Transverse colon (tissue), 4 donors: ENCODE results near the gene LMNA. TPM values are rescaled to one million over a fixed set of nuclear protein-coding genes. Genes with fewer than 3 reads are reported as not detected.

Experiments
- DNase-seq: peaks from one replicate; pipeline ENCODE4 v3.0.0-alpha.2; 2019
- H3K27ac ChIP-seq, 4 donors: fragments of 200-600 bp; sonication (generic); 2 replicates each; pipeline ENCODE4 v1.5.1; 2016 to 2018; ENCODE audit warnings: inconsistent platforms in 4 of 4
- H3K27me3 ChIP-seq: fragments of 200-600 bp; sonication (generic); 2 replicates; pipeline ENCODE4 v1.5.1; 2017; ENCODE audit warnings: inconsistent platforms
- H3K36me3 ChIP-seq, 4 donors: fragments of 200-600 bp; sonication (generic); 2 replicates each; pipeline ENCODE4 v1.5.1; 2017 to 2019; ENCODE audit warnings: inconsistent platforms in 4 of 4
- H3K4me1 ChIP-seq, 4 donors: fragments of 200-600 bp; sonication (generic); 2 replicates each; pipeline ENCODE4 v1.5.1; 2017 to 2020; ENCODE audit warnings: inconsistent platforms in 4 of 4
- H3K4me3 ChIP-seq, 4 donors: fragments of 200-600 bp; sonication (generic); 1 replicate in 1 of 4; 2 replicates in 3 of 4; pipeline versions ENCODE4 v1.5.1 to v1.6.1; 2017 to 2019; ENCODE audit warnings: inconsistent platforms in 4 of 4
- H3K9me3 ChIP-seq, 2 donors: fragments of 200-600 bp; sonication (generic); 2 replicates each; pipeline ENCODE4 v1.5.1; 2017 to 2019; ENCODE audit warnings: inconsistent platforms in 2 of 2
- CTCF ChIP-seq, 5 experiments: fragments of 200-600 bp in 3 of 5; fragments of 450-650 bp in 2 of 5; sonication (generic) in 3 of 5; IDR thresholded peaks; 1 replicate in 2 of 5; 2 replicates in 3 of 5; pipeline ENCODE4 v1.5.1; 2016 to 2017; ENCODE audit warnings: antibody characterized with exemption in 5 of 5, inconsistent platforms in 3 of 5, mild to moderate bottlenecking in 2 of 5, moderate library complexity in 1 of 5
- EP300 ChIP-seq: sonication (generic); formaldehyde crosslinking; IDR thresholded peaks from one replicate; pipeline ENCODE4 v1.6.1; 2017; ENCODE audit warnings: antibody characterized with exemption, low read depth
- POLR2A ChIP-seq: fragments of 450-650 bp; IDR thresholded peaks from one replicate; pipeline ENCODE4 v1.6.1; 2016; ENCODE audit warnings: antibody characterized with exemption, mild to moderate bottlenecking, moderate library complexity
- POLR2AphosphoS5 ChIP-seq, 3 donors: sonication (generic); formaldehyde crosslinking; IDR thresholded peaks; one replicate each; pipeline ENCODE4 v1.6.1; 2016; ENCODE audit warnings: antibody characterized with exemption in 3 of 3
- WGBS, 2 donors: methylation state at CpG; one replicate each; pipeline ENCODE4 v1.1.5; 2018; ENCODE audit warnings: low coverage in 1 of 2; 5-methylcytosine and 5-hydroxymethylcytosine counted together
- in situ Hi-C, 4 donors: fragments of 200-750 bp; cut with MboI; loops; one replicate each; pipeline versions ENCODE4 v1.15.0 to v1.15.1; 2017; ENCODE audit warnings: low sequenced_read_pairs in 3 of 4, low pct_ligation_motif_present in 1 of 4, low pct_unique_long_range_greater_than_20kb in 1 of 4
- intact Hi-C: fragments of 100-400 bp; cut with DNase I; formaldehyde crosslinking; loops from one replicate; pipeline ENCODE4 v1.15.1; 2023; ENCODE audit warnings: low total_unique reads
- total RNA-seq, 4 donors: library from RNA; depleted of rRNA; stranded (reverse); fragments of >200 nt; gene quantifications; one replicate each; pipeline ENCODE4 v1.1.0, GENCODE V29; 2016

The LMNA gene
- total RNA-seq, 4 donors from 2014 or later, result 300 to 999 (median 324) TPM

DNA sequence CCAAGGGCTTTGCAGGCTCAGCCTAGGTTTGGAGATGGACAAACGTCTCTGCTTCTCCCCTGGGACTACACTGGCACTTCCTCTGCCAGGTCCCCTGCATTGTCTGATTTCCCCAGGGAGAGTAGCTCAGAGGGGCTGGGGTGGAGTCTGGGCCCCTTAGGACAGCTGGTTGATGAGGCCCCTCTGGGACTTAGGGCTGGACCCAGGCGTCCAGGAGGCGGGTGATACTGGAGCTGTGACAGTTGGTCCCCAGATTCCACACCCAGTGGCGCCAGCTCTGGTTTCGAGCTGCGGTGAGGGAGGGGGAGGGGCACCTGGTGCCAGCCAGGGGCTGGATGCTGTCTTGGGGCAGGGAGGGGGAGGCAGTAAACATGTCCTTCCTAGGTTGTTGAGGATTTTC is 24.8 kb upstream of the LMNA start:
- no peaks in the 10 kb centered on the region for H3K36me3 ChIP-seq

GRCh38 chr1:156090138-156090839 is 24.2 kb upstream of the LMNA start:
- intact Hi-C loops, result loop anchor here (2.0 kb wide), 1 partner anchor 135 kb away; no protein-coding TSS in a partner anchor
- no peak overlapping the region for H3K27ac ChIP-seq
- peaks cover 0 to 7% (median 1%) of the 10 kb centered on the region in 4 donors for H3K4me1 ChIP-seq
- no peaks in the 10 kb centered on the region for H3K9me3 ChIP-seq
- in situ Hi-C loops, result loop anchor here (5.0 to 25.0 kb wide), 4 partner anchors 42 to 137 kb away; partner anchors contain the start of gene PMF1 (in 1 of the 4)
- no peak for DNase-seq
- no peak overlapping the region for H3K4me3 ChIP-seq
- no peaks in the 10 kb centered on the region for H3K36me3 ChIP-seq
- no peaks in the 10 kb centered on the region for H3K27me3 ChIP-seq
- WGBS, 2 donors, result 5 to 33% methylated on average over 3 to 5 of the region's 5 CpGs
- no peak for TF ChIP-seq POLR2AphosphoS5 (IDR thresholded peaks at IDR 0.05)
- TF ChIP-seq CTCF (IDR thresholded peaks at IDR 0.05), result no peak
- no peak for TF ChIP-seq EP300

More for the DNA sequence above, 24.8 kb upstream of the LMNA start:
- intact Hi-C loops, result loop anchor here (2.0 kb wide), 1 partner anchor 135 kb away; no protein-coding TSS in a partner anchor
- Histone ChIP-seq H3K27ac (peak overlapping the region in 1 of 4 donors; percentile 34), H3K9me3 (no peaks in the 10 kb centered on the region), H3K4me1 (peaks cover 0 to 7% (median 1%) of the 10 kb centered on the region in 4 donors), H3K27me3 (no peaks in the 10 kb centered on the region), H3K4me3 (no peak overlapping the region)
- no peak for DNase-seq
- in situ Hi-C loops, result loop anchor here (5.0 to 25.0 kb wide), 4 partner anchors 43 to 138 kb away; partner anchors contain the start of gene PMF1 (in 1 of the 4)
- TF ChIP-seq POLR2A (no peak), CTCF (IDR thresholded peaks at IDR 0.05) (no peak), POLR2AphosphoS5 (IDR thresholded peaks at IDR 0.05) (no peak), EP300 (no peak)
- WGBS, 2 donors, result 59% methylated on average over 5 of the region's 6 CpGs; no CpG with 5 or more reads in 1 of the 2 donors

DNA sequence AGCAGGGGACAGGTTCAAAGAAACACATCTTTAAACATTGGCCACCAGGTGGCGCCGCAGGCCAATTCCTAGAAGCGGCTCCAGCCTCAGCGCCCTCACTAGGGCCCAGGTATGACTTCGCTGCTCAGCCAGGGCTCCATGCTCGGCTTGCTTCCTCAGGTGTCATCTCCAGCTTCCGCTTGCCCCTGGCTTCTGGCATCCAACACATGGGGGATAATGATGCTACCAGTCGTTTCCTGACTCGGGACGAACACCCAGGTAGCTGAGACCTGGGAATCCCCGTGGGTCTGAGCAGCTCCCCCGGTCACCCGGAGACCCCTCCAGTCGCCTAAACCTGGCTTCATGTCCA is 23.7 kb upstream of the LMNA start:
- TF ChIP-seq CTCF (IDR thresholded peaks at IDR 0.05) (peak; percentile 82 to 88 (median 87)), POLR2AphosphoS5 (IDR thresholded peaks at IDR 0.05) (no peak)
- H3K27me3 ChIP-seq, result no peaks in the 10 kb centered on the region
- in situ Hi-C loops (loop anchor here (5.0 to 25.0 kb wide), 4 partner anchors 41 to 136 kb away; partner anchors contain the start of gene PMF1 (in 1 of the 4)), intact Hi-C loops (loop anchor here (2.0 kb wide), 1 partner anchor 134 kb away; no protein-coding TSS in a partner anchor)
- no peak overlapping the region for H3K27ac ChIP-seq
- H3K4me1 ChIP-seq, result peaks cover 0 to 10% (median 1%) of the 10 kb centered on the region in 4 donors
- WGBS, 2 donors, result 35% methylated on average over 14 of the region's 14 CpGs; no CpG with 5 or more reads in 1 of the 2 donors
- no peaks in the 10 kb centered on the region for H3K9me3 ChIP-seq
- no peaks in the 10 kb centered on the region for H3K36me3 ChIP-seq
- H3K4me3 ChIP-seq, result no peak overlapping the region
- peak; percentile 91 for DNase-seq

DNA sequence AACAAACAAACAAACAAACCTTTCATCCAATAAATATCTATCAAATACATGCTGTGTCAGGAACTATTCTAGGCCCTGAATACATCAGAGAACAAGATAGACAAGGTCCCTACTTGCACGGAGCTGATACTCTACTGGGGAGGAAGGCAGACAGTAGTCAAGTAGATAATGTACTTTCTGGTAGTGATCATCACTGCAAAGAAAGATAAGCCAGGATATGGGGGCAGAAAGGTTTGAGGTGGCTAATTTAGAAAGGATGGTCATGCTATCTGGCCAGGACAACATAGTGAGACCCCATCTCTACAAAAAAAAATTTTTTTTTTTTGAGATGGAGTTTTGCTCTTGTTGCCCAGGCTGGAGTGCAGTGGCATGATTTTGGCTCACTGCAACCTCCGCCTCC is 22.9 kb upstream of the LMNA start:
- Histone ChIP-seq H3K4me3 (no peak overlapping the region), H3K27ac (no peak overlapping the region), H3K36me3 (no peaks in the 10 kb centered on the region), H3K27me3 (no peaks in the 10 kb centered on the region), H3K9me3 (no peaks in the 10 kb centered on the region), H3K4me1 (peaks cover 0 to 17% (median 3%) of the 10 kb centered on the region in 4 donors)
- intact Hi-C loops (loop anchor here (2.0 kb wide), 1 partner anchor 133 kb away; no protein-coding TSS in a partner anchor), in situ Hi-C loops (loop anchor here (5.0 to 25.0 kb wide), 4 partner anchors 41 to 136 kb away; partner anchors contain the start of gene PMF1 (in 1 of the 4))
- DNase-seq, result no peak
- 74 to 83% methylated on average over 1 to 2 of the region's 2 CpGs for WGBS, 2 donors
- no peak for TF ChIP-seq EP300
- TF ChIP-seq POLR2A, result no peak
- no peak for TF ChIP-seq POLR2AphosphoS5 (IDR thresholded peaks at IDR 0.05)
- TF ChIP-seq CTCF (IDR thresholded peaks at IDR 0.05), result no peak
